IMR-90 (cell line): Measurements from ENCODE around the gene CTCF. TPM values are rescaled to one million over a fixed set of nuclear protein-coding genes. Genes with fewer than 3 reads are reported as not detected.

Experiments used
- ATAC-seq: fragments of 200-7000 bp; cut with Tn5 transposase; 2 replicates; pipeline ENCODE4 v1.9.1; 2020; ENCODE audit warnings: low read depth, mild to moderate bottlenecking, moderate library complexity
- BruUV-seq: library from RNA; stranded (reverse); fragments of 400-500 nt; replicated peaks from 2 replicates; lab custom pipeline; 2021; lab: Mats Ljungman, UMichigan
- CTCF ChIA-PET: fragments of 300-600 bp; formaldehyde crosslinking; extraction: SDS; loops from one replicate; lab custom pipeline; 2021; ENCODE audit warnings: antibody characterized with exemption; lab: Yijun Ruan, JAX
- POLR2A ChIA-PET: fragments of 300-600 bp; sonication (Branson Sonifier 250); formaldehyde crosslinking; loops from one replicate; lab custom pipeline; 2022; ENCODE audit warnings: antibody characterized with exemption; ENCODE audit not compliant: unreplicated experiment; lab: Charles Lee
- DNase-seq: peaks from one replicate; pipeline ENCODE4 v3.0.0; 2013
- H2AFZ ChIP-seq: replicated peaks from 2 replicates; pipeline ENCODE3; 2013; ENCODE audit warnings: low read length, mild to moderate bottlenecking; ENCODE audit not compliant: poor library complexity
- H2AK5ac ChIP-seq: 2 replicates; pipeline ENCODE4 v1.6.1; 2013; ENCODE audit warnings: low read depth, low read length, inconsistent platforms
- H2AK9ac ChIP-seq: replicated peaks from 2 replicates; pipeline ENCODE3; 2013; ENCODE audit warnings: mild to moderate bottlenecking, low read depth, low read length, moderate library complexity; ENCODE audit not compliant: poor library complexity
- H2BK120ac ChIP-seq: 2 replicates; pipeline ENCODE4 v1.6.1; 2013; ENCODE audit warnings: low read depth, low read length, inconsistent platforms
- H2BK15ac ChIP-seq: 3 replicates; pipeline ENCODE4 v1.6.1; 2013; ENCODE audit warnings: low read depth, low read length, inconsistent platforms
- H2BK20ac ChIP-seq: 2 replicates; pipeline ENCODE4 v1.6.1; 2013; ENCODE audit warnings: low read depth, mild to moderate bottlenecking, inconsistent platforms, low read length, moderate library complexity
- H2BK5ac ChIP-seq: 2 replicates; pipeline ENCODE4 v1.6.1; 2013; ENCODE audit warnings: mild to moderate bottlenecking, low read depth, low read length, inconsistent platforms; ENCODE audit not compliant: poor library complexity, severe bottlenecking
- H3K14ac ChIP-seq: replicated peaks from 2 replicates; pipeline ENCODE4 v1.6.1; 2013; ENCODE audit warnings: low read depth, low read length, inconsistent platforms
- H3K18ac ChIP-seq: 2 replicates; pipeline ENCODE4 v1.6.1; 2013; ENCODE audit warnings: low read depth, low read length, control low read depth
- H3K23ac ChIP-seq: 2 replicates; pipeline ENCODE4 v1.6.1; 2013; ENCODE audit warnings: low read depth, low read length, inconsistent platforms
- H3K27ac ChIP-seq: 2 replicates; pipeline ENCODE4 v1.5.1; 2013; ENCODE audit warnings: mild to moderate bottlenecking, control low read depth, low read length; ENCODE audit not compliant: insufficient read depth
- H3K27me3 ChIP-seq: 2 replicates; pipeline ENCODE4 v1.6.1; 2013; ENCODE audit warnings: low read length; ENCODE audit not compliant: control insufficient read depth, insufficient read depth
- H3K36me3 ChIP-seq: 2 replicates; pipeline ENCODE4 v1.6.1; 2013; ENCODE audit warnings: low read length, mixed read lengths; ENCODE audit not compliant: control insufficient read depth, insufficient read depth
- H3K4ac ChIP-seq: 2 replicates; pipeline ENCODE4 v1.6.1; 2013; ENCODE audit warnings: low read depth, low read length, inconsistent platforms
- H3K4me1 ChIP-seq: 2 replicates; pipeline ENCODE4 v1.6.1; 2013; ENCODE audit warnings: low read length, mixed read lengths; ENCODE audit not compliant: control insufficient read depth, insufficient read depth
- H3K4me2 ChIP-seq: 2 replicates; pipeline ENCODE4 v1.6.1; 2013; ENCODE audit warnings: low read depth, mild to moderate bottlenecking, control low read depth, low read length, moderate library complexity
- H3K4me3 ChIP-seq: 2 replicates; pipeline ENCODE4 v1.5.1; 2013; ENCODE audit warnings: low read depth, mild to moderate bottlenecking, control low read depth, low read length, moderate library complexity; ENCODE audit not compliant: insufficient read depth
- H3K56ac ChIP-seq: 2 replicates; pipeline ENCODE4 v1.6.1; 2013; ENCODE audit warnings: low read length, inconsistent platforms; ENCODE audit not compliant: insufficient read depth; ENCODE audit errors: extremely low read depth
- H3K79me1 ChIP-seq, 2 experiments: 2 replicates each; pipeline ENCODE4 v1.6.1; 2013; ENCODE audit warnings: low read length in 2 of 2, inconsistent platforms in 1 of 2, low read depth in 1 of 2
- H3K9ac ChIP-seq: 2 replicates; pipeline ENCODE4 v1.6.1; 2013; ENCODE audit warnings: low read depth, low read length, control low read depth
- H3K9me1 ChIP-seq: 2 replicates; pipeline ENCODE4 v1.6.1; 2013; ENCODE audit warnings: low read length, inconsistent platforms; ENCODE audit not compliant: insufficient read depth
- H3K9me3 ChIP-seq: 2 replicates; pipeline ENCODE4 v1.6.1; 2013; ENCODE audit warnings: low read length; ENCODE audit not compliant: control insufficient read depth, insufficient read depth
- H4K20me1 ChIP-seq: 2 replicates; pipeline ENCODE4 v1.6.1; 2013; ENCODE audit warnings: low read length, inconsistent platforms; ENCODE audit not compliant: insufficient read depth
- H4K5ac ChIP-seq: 2 replicates; pipeline ENCODE4 v1.6.1; 2013; ENCODE audit warnings: mild to moderate bottlenecking, low read depth, low read length, control low read depth
- H4K8ac ChIP-seq, 2 experiments: 2 replicates each; pipeline ENCODE4 v1.6.1; 2013; ENCODE audit warnings: low read depth in 2 of 2, low read length in 2 of 2, control low read depth in 1 of 2, inconsistent platforms in 1 of 2
- H4K91ac ChIP-seq: 2 replicates; pipeline ENCODE4 v1.6.1; 2013; ENCODE audit warnings: low read depth, low read length, inconsistent platforms; ENCODE audit not compliant: insufficient read depth
- MXI1 ChIP-seq: IDR thresholded peaks from 2 replicates; pipeline ENCODE4 v1.6.1; 2012; ENCODE audit warnings: low read depth, mild to moderate bottlenecking, low read length, moderate library complexity, borderline replicate concordance
- NFE2L2 ChIP-seq: fragments of 150-350 bp; IDR thresholded peaks from 2 replicates; pipeline ENCODE4 v1.6.1; 2016; ENCODE audit warnings: low read depth, mild to moderate bottlenecking, low read length
- whole genome bisulfite sequencing, 2 experiments: methylation state at CpG; one replicate each; pipeline versions ENCODE4 v1.1.5 to v1.1.7; 2013; ENCODE audit warnings: missing lambda C conversion rate in 2 of 2; ENCODE audit not compliant: insufficient read length in 1 of 2; ENCODE audit errors: extremely low coverage in 2 of 2; 5-methylcytosine and 5-hydroxymethylcytosine counted together
- dilution Hi-C: fragments of 300-500 bp; cut with HindIII; formaldehyde crosslinking; loops from one replicate; pipeline ENCODE4 v1.14.3; 2018; ENCODE audit warnings: low sequenced_read_pairs; ENCODE audit not compliant: unreplicated experiment
- in situ Hi-C: fragments of 300-500 bp; cut with MboI; formaldehyde crosslinking; loops from 3 replicates; pipeline ENCODE4 v1.14.3; 2019; ENCODE audit warnings: low sequenced_read_pairs, inconsistent platforms, mixed read lengths
- intact Hi-C: fragments of 100-400 bp; cut with micrococcal nuclease; formaldehyde crosslinking; loops from 2 replicates; pipeline ENCODE4 v1.10.0; 2022
- polyA plus RNA-seq, 3 experiments: library from polyadenylated mRNA; depleted of rRNA; stranded (reverse); fragments of >200 nt; gene quantifications; 2 replicates each; pipeline ENCODE4 v1.2.3, GENCODE V29; 2012; ENCODE audit warnings: low replicate concordance in 1 of 3
- total RNA-seq: library from RNA; depleted of rRNA; stranded (reverse); fragments of >200 nt; gene quantifications from 2 replicates; pipeline ENCODE4 v1.2.3, GENCODE V29; 2012
- TF ChIP-seq, protein P1 (sequence below): fragments of 150-350 bp; IDR thresholded peaks from 2 replicates; pipeline ENCODE4 v1.6.1; 2017; ENCODE audit warnings: mild to moderate bottlenecking, antibody characterized with exemption, low read length, low read depth

CTCF gene
- total and polyA plus RNA-seq, 2 of the 4 experiments (the other 2 are of a cell fraction): 16.1 to 22.8 TPM

DNA sequence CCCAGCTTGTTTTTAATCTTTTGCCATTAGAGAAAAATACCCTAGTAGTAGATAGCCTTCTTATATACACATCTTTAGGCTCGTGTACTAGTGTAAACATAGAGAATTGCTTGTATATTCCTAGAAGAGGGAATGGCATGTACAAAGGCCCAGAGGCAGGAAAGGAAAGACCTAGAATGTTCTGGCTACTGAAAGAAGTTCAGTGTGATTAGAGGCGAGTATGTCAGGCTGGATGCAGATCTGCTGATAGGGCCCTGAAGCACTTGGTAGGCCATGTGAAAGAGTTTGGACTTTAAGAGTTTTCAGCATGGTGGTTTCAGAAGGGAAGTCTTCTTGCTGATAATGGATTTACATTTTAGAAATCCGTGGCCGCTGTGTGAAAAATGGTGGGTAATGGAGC, 17.4 kb downstream of the CTCF start:
- Histone ChIP-seq H2AK5ac (no peak overlapping the region), H3K79me1 (peaks cover 33 to 61% of the 10 kb centered on the region in 2 experiments), H2AFZ (no peak overlapping the region), H3K4me2 (no peak overlapping the region), H3K14ac (no peak overlapping the region), H3K4ac (no peak overlapping the region), H2AK9ac (no peak overlapping the region), H2BK15ac (no peak overlapping the region), H3K9me3 (no peaks in the 10 kb centered on the region), H3K56ac (no peak overlapping the region), H3K23ac (no peak overlapping the region), H2BK20ac (no peak overlapping the region), H3K9me1 (peaks cover 3% of the 10 kb centered on the region; the same call in 1 of the 2 replicates), H3K27me3 (no peaks in the 10 kb centered on the region), H3K4me3 (no peak overlapping the region), H4K20me1 (peaks cover 20% of the 10 kb centered on the region; the same call in 1 of the 2 replicates), H3K18ac (no peak overlapping the region), H3K9ac (no peak overlapping the region), H4K8ac (no peak overlapping the region), H3K27ac (no peak overlapping the region), H3K4me1 (peaks cover 2% of the 10 kb centered on the region; the same call in 1 of the 2 replicates), H4K5ac (no peak overlapping the region), H2BK120ac (no peak overlapping the region), H3K36me3 (peaks cover 13% of the 10 kb centered on the region), H2BK5ac (no peak overlapping the region), H4K91ac (no peak overlapping the region)
- CTCF ChIA-PET: no interaction called here
- intact Hi-C loops: no loop called here
- POLR2A ChIA-PET: interaction anchor here (0.6 kb wide), 1 partner anchor 18 kb away, joined by 3 read pairs; no protein-coding TSS in a partner anchor
- TF ChIP-seq, protein P1, sequence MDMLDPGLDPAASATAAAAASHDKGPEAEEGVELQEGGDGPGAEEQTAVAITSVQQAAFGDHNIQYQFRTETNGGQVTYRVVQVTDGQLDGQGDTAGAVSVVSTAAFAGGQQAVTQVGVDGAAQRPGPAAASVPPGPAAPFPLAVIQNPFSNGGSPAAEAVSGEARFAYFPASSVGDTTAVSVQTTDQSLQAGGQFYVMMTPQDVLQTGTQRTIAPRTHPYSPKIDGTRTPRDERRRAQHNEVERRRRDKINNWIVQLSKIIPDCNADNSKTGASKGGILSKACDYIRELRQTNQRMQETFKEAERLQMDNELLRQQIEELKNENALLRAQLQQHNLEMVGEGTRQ: no peak
- TF ChIP-seq MXI1: no peak
- no peak for TF ChIP-seq NFE2L2
- no peak for DNase-seq
- ATAC-seq: no peak
- in situ Hi-C loops: no loop called here
- 100% methylated on average over 1 of the region's 4 CpGs; no CpG with 5 or more reads in 1 of the 2 experiments for WGBS, 2 experiments
- no TSS peak for BruUV-seq
- dilution Hi-C loops: no loop called here
